GM10266 (cell line): ENCODE results near the gene ITGB5.
"Not testable (repeated sequence)": the region's sequence is repeated elsewhere in the genome, so short reads cannot be mapped to it uniquely, and the experiment has no call there.

Experiments
- DNase-seq: peaks from one replicate; pipeline ENCODE4 v3.0.0; 2012; ENCODE audit errors: extremely low spot score
- TF ChIP-seq, protein P1 (sequence below): IDR thresholded peaks from 2 replicates; pipeline ENCODE4 v1.5.1; 2012; ENCODE audit warnings: mild to moderate bottlenecking, low read depth; ENCODE audit not compliant: control insufficient read depth, insufficient read depth; ENCODE audit errors: missing control alignments

The ITGB5 gene

GRCh38 chr3:124829819-124830554 is 57.2 kb downstream of the ITGB5 start:
- TF ChIP-seq, protein P1, sequence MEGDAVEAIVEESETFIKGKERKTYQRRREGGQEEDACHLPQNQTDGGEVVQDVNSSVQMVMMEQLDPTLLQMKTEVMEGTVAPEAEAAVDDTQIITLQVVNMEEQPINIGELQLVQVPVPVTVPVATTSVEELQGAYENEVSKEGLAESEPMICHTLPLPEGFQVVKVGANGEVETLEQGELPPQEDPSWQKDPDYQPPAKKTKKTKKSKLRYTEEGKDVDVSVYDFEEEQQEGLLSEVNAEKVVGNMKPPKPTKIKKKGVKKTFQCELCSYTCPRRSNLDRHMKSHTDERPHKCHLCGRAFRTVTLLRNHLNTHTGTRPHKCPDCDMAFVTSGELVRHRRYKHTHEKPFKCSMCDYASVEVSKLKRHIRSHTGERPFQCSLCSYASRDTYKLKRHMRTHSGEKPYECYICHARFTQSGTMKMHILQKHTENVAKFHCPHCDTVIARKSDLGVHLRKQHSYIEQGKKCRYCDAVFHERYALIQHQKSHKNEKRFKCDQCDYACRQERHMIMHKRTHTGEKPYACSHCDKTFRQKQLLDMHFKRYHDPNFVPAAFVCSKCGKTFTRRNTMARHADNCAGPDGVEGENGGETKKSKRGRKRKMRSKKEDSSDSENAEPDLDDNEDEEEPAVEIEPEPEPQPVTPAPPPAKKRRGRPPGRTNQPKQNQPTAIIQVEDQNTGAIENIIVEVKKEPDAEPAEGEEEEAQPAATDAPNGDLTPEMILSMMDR, result no peak
- no peak for DNase-seq

DNA sequence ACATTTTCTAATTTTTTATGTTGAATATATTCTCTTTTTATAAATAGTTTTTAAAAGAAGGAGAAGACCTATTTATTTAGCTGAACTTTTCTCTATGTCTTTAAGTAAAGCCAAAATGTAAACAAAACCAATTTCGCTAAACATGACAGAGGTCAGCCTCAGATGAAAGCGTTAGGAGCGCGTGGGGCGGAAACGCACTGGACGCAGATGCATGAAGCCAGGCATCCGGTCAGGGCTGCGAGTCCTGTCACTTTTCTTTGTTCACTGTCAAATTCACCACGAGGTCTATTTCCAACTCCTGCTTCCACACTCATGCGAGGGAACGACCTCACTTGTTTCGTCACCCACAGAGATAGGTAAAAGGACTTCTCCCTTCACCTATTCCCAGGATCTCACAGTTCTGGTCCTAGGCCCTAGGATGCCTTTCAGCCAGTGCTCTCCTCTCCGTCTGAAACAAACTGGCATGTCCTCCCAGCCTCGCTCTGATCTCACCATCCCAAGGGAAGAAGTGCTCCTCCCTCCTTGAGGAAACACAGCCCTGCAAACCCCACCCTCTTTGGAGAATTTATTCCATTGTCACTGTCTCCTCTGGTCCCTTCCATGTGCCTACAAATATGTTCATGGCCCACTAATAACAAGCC is 57.9 kb downstream of the ITGB5 start:
- TF ChIP-seq, protein P1, result no peak
- no peak for DNase-seq

GRCh38 chr3:124827476-124828206 is 59.5 kb downstream of the ITGB5 start:
- not testable (repeated sequence) for DNase-seq

DNA sequence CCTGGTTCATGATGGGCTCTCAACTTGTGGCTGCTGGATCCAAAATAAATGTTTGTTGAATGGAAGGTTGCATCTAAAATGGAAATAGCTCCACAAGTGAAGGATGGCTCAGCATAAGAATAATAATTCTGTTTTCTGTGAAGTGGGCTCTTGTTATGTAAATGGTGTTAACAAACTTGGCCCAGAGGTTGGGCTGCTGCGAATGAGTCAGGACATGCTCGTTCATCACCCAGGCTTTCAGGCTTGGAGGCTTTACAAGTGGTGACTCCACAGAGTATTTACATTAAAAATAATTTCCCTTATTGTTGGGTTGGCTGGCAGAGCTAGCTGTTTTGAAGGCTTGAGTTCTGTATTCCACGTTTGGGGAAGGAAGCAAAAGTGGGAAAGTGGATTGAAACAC is 60.5 kb downstream of the ITGB5 start:
- no peak for DNase-seq
- TF ChIP-seq, protein P1, result no peak

- no peak for DNase-seq
- TF ChIP-seq, protein P1, result no peak
Measured at GRCh38 chr3:124824286-124824915, 62.8 kb downstream of the ITGB5 start.

- DNase-seq, result no peak
- TF ChIP-seq, protein P1, result no peak
Measured at GRCh38 chr3:124823648-124824047, 63.5 kb downstream of the ITGB5 start.

GRCh38 chr3:124823206-124823605 is 64.0 kb downstream of the ITGB5 start:
- TF ChIP-seq, protein P1, result no peak
- no peak for DNase-seq
